Nephron (organoid): ENCODE measurements around the gene MRPS12.
A peak's percentile ranks its signal among the peaks of the same experiment; 100 is the strongest.

ENCODE experiments used
- H3K27ac Mint-ChIP-seq, 3 experiments: 2 replicates each; pipeline ENCODE4 v1.8.0; 2020; ENCODE audit warnings: mixed read lengths in 3 of 3, mild to moderate bottlenecking in 2 of 3, moderate library complexity in 1 of 3
- H3K27me3 Mint-ChIP-seq: 2 replicates; pipeline ENCODE4 v1.8.0; 2021; ENCODE audit warnings: low read depth, mild to moderate bottlenecking, moderate library complexity, mixed read lengths
- H3K36me3 Mint-ChIP-seq: 2 replicates; pipeline ENCODE4 v1.8.0; 2020; ENCODE audit warnings: low read depth, mixed read lengths
- H3K4me1 Mint-ChIP-seq: 2 replicates; pipeline ENCODE4 v1.8.0; 2020; ENCODE audit warnings: mixed read lengths
- H3K4me3 Mint-ChIP-seq, 3 experiments: 2 replicates each; pipeline ENCODE4 v1.8.0; 2020; ENCODE audit warnings: mild to moderate bottlenecking in 3 of 3, mixed read lengths in 3 of 3, moderate library complexity in 2 of 3
- H3K9me3 Mint-ChIP-seq: 2 replicates; pipeline ENCODE4 v1.8.0; 2020; ENCODE audit warnings: mixed read lengths
- TF ChIP-seq, protein P1 (sequence below), 3 experiments: fragments of 200-600 bp; sonication (generic); IDR thresholded peaks; one replicate each; pipeline ENCODE4 v1.5.0; 2021; ENCODE audit warnings: antibody characterized with exemption in 3 of 3; ENCODE audit not compliant: unreplicated experiment in 3 of 3

The MRPS12 gene

GRCh38 chr19:38977445-38978325 lies 46.9 kb downstream of the MRPS12 start:
- Mint-ChIP-seq H3K4me3 (peak overlapping the region; percentile 62 to 92 (median 70)), H3K36me3 (peaks cover 1% of the 10 kb centered on the region), H3K4me1 (peaks cover 31% of the 10 kb centered on the region), H3K9me3 (peaks cover 2% of the 10 kb centered on the region), H3K27me3 (peaks cover 7% of the 10 kb centered on the region), H3K27ac (peak overlapping the region; percentile 97 to 99 (median 99))
- TF ChIP-seq, protein P1, sequence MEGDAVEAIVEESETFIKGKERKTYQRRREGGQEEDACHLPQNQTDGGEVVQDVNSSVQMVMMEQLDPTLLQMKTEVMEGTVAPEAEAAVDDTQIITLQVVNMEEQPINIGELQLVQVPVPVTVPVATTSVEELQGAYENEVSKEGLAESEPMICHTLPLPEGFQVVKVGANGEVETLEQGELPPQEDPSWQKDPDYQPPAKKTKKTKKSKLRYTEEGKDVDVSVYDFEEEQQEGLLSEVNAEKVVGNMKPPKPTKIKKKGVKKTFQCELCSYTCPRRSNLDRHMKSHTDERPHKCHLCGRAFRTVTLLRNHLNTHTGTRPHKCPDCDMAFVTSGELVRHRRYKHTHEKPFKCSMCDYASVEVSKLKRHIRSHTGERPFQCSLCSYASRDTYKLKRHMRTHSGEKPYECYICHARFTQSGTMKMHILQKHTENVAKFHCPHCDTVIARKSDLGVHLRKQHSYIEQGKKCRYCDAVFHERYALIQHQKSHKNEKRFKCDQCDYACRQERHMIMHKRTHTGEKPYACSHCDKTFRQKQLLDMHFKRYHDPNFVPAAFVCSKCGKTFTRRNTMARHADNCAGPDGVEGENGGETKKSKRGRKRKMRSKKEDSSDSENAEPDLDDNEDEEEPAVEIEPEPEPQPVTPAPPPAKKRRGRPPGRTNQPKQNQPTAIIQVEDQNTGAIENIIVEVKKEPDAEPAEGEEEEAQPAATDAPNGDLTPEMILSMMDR (IDR thresholded peaks at IDR 0.05; ENCODE audit: unreplicated experiment in 3 of 3), result no peak

- peak overlapping the region in 2 of 3 experiments; percentile 13 to 47 for H3K4me3 Mint-ChIP-seq
Measured at GRCh38 chr19:38978326-38978689, 47.6 kb downstream of the MRPS12 start.

GRCh38 chr19:38979812-38980211 lies 49.1 kb downstream of the MRPS12 start:
- Mint-ChIP-seq H3K9me3 (peaks cover 2% of the 10 kb centered on the region), H3K4me1 (peaks cover 25% of the 10 kb centered on the region)

More at GRCh38 chr19:38978326-38978689, 47.6 kb downstream of the MRPS12 start:
- H3K27ac Mint-ChIP-seq, result peak overlapping the region; percentile 97 to 99 (median 99)
- TF ChIP-seq, protein P1 (IDR thresholded peaks at IDR 0.05; ENCODE audit: unreplicated experiment in 3 of 3), result no peak
- H3K36me3 Mint-ChIP-seq, result no peaks in the 10 kb centered on the region
- peaks cover 2% of the 10 kb centered on the region for H3K9me3 Mint-ChIP-seq
- peaks cover 31% of the 10 kb centered on the region for H3K4me1 Mint-ChIP-seq
- peaks cover 7% of the 10 kb centered on the region for H3K27me3 Mint-ChIP-seq

DNA sequence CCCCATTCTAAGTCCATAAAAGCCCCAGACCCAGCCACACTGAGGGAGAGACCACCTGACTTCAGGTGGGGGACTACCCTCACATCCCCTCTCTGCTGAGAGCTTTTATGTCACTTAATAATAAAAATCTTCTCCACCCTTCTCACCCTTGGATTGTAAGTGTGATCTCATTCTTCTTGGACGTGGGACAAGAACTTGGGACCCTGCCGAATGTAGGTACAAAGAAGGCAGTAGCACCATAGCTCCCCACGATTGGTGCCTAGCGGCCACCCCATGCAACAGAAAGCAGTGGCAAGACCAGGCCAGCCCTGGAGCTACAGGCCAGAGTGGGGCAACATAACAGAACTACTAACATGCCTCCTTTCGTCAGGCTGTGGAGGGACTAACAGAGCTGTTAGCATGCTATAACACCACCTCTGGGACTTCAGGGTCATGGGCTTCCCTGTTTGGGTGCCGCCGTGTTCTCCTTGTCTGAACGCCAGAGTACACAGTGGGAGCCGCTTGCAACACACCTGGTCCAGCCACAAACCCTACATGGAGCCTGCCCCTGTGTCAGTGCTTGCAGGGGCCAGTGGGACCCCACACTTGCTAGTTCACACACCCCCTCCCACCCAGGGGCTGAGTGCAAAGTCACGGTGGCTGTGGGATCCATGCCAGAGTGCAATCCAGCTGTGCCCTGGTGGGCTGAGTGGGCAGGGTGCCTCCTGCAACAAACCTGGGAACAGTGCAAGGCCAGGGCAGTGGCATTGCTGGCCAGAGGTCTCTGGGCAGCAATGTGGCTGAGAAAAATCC lies 50.0 kb downstream of the MRPS12 start:
- Mint-ChIP-seq H3K36me3 (no peaks in the 10 kb centered on the region), H3K9me3 (peaks cover 2% of the 10 kb centered on the region), H3K27ac (peak overlapping the region in 2 of 3 experiments; percentile 36 to 67), H3K4me3 (no peak overlapping the region), H3K4me1 (peaks cover 20% of the 10 kb centered on the region), H3K27me3 (peaks cover 7% of the 10 kb centered on the region)
- TF ChIP-seq, protein P1 (IDR thresholded peaks at IDR 0.05; ENCODE audit: unreplicated experiment in 3 of 3), result no peak

More at GRCh38 chr19:38979812-38980211, 49.1 kb downstream of the MRPS12 start:
- Mint-ChIP-seq H3K4me3 (no peak overlapping the region), H3K27ac (peak overlapping the region in 1 of 3 experiments; percentile 55), H3K27me3 (peaks cover 7% of the 10 kb centered on the region), H3K36me3 (no peaks in the 10 kb centered on the region)
- TF ChIP-seq, protein P1 (IDR thresholded peaks at IDR 0.05; ENCODE audit: unreplicated experiment in 3 of 3), result no peak
